ENCODE results near the gene CYP39A1.

DNA sequence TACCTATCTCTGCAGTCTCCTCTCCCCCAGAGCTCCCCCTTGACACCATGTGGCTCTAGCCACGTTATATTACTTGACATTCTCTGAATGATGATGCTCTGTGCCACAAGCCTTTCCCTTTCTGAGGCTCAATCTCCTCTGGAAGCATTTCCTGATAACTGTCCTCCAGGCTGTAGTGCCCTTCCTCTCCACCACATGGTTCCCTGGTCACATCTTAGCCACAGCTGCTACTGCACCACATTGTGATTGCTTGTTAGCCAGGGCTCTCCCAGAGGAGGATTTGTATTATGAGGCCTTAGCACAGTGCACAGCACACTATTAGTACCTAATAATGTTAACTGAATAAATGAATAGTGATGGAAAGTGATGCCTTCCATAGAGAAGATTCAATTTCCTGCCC is 97.5 kb downstream of the CYP39A1 start:
- TF ChIP-seq, protein P1, sequence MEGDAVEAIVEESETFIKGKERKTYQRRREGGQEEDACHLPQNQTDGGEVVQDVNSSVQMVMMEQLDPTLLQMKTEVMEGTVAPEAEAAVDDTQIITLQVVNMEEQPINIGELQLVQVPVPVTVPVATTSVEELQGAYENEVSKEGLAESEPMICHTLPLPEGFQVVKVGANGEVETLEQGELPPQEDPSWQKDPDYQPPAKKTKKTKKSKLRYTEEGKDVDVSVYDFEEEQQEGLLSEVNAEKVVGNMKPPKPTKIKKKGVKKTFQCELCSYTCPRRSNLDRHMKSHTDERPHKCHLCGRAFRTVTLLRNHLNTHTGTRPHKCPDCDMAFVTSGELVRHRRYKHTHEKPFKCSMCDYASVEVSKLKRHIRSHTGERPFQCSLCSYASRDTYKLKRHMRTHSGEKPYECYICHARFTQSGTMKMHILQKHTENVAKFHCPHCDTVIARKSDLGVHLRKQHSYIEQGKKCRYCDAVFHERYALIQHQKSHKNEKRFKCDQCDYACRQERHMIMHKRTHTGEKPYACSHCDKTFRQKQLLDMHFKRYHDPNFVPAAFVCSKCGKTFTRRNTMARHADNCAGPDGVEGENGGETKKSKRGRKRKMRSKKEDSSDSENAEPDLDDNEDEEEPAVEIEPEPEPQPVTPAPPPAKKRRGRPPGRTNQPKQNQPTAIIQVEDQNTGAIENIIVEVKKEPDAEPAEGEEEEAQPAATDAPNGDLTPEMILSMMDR (conservative IDR thresholded peaks at IDR 0.05; ENCODE audit: low read depth in 2 of 2), result no peak
- TF ChIP-seq JUNB (IDR thresholded peaks at IDR 0.05; ENCODE audit: unreplicated experiment) (no peak), EZH2 (IDR thresholded peaks at IDR 0.05; ENCODE audit: low read depth, unreplicated experiment) (no peak), POLR2AphosphoS5 (IDR thresholded peaks at IDR 0.05; ENCODE audit: low read depth) (no peak), CREB1 (CRISPR knock-in tag; IDR thresholded peaks at IDR 0.05; ENCODE audit: low read depth) (no peak)
- TF ChIP-seq, protein P2, sequence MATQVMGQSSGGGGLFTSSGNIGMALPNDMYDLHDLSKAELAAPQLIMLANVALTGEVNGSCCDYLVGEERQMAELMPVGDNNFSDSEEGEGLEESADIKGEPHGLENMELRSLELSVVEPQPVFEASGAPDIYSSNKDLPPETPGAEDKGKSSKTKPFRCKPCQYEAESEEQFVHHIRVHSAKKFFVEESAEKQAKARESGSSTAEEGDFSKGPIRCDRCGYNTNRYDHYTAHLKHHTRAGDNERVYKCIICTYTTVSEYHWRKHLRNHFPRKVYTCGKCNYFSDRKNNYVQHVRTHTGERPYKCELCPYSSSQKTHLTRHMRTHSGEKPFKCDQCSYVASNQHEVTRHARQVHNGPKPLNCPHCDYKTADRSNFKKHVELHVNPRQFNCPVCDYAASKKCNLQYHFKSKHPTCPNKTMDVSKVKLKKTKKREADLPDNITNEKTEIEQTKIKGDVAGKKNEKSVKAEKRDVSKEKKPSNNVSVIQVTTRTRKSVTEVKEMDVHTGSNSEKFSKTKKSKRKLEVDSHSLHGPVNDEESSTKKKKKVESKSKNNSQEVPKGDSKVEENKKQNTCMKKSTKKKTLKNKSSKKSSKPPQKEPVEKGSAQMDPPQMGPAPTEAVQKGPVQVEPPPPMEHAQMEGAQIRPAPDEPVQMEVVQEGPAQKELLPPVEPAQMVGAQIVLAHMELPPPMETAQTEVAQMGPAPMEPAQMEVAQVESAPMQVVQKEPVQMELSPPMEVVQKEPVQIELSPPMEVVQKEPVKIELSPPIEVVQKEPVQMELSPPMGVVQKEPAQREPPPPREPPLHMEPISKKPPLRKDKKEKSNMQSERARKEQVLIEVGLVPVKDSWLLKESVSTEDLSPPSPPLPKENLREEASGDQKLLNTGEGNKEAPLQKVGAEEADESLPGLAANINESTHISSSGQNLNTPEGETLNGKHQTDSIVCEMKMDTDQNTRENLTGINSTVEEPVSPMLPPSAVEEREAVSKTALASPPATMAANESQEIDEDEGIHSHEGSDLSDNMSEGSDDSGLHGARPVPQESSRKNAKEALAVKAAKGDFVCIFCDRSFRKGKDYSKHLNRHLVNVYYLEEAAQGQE (IDR thresholded peaks at IDR 0.05; ENCODE audit: unreplicated experiment), result no peak
- TF ChIP-seq, protein P3, sequence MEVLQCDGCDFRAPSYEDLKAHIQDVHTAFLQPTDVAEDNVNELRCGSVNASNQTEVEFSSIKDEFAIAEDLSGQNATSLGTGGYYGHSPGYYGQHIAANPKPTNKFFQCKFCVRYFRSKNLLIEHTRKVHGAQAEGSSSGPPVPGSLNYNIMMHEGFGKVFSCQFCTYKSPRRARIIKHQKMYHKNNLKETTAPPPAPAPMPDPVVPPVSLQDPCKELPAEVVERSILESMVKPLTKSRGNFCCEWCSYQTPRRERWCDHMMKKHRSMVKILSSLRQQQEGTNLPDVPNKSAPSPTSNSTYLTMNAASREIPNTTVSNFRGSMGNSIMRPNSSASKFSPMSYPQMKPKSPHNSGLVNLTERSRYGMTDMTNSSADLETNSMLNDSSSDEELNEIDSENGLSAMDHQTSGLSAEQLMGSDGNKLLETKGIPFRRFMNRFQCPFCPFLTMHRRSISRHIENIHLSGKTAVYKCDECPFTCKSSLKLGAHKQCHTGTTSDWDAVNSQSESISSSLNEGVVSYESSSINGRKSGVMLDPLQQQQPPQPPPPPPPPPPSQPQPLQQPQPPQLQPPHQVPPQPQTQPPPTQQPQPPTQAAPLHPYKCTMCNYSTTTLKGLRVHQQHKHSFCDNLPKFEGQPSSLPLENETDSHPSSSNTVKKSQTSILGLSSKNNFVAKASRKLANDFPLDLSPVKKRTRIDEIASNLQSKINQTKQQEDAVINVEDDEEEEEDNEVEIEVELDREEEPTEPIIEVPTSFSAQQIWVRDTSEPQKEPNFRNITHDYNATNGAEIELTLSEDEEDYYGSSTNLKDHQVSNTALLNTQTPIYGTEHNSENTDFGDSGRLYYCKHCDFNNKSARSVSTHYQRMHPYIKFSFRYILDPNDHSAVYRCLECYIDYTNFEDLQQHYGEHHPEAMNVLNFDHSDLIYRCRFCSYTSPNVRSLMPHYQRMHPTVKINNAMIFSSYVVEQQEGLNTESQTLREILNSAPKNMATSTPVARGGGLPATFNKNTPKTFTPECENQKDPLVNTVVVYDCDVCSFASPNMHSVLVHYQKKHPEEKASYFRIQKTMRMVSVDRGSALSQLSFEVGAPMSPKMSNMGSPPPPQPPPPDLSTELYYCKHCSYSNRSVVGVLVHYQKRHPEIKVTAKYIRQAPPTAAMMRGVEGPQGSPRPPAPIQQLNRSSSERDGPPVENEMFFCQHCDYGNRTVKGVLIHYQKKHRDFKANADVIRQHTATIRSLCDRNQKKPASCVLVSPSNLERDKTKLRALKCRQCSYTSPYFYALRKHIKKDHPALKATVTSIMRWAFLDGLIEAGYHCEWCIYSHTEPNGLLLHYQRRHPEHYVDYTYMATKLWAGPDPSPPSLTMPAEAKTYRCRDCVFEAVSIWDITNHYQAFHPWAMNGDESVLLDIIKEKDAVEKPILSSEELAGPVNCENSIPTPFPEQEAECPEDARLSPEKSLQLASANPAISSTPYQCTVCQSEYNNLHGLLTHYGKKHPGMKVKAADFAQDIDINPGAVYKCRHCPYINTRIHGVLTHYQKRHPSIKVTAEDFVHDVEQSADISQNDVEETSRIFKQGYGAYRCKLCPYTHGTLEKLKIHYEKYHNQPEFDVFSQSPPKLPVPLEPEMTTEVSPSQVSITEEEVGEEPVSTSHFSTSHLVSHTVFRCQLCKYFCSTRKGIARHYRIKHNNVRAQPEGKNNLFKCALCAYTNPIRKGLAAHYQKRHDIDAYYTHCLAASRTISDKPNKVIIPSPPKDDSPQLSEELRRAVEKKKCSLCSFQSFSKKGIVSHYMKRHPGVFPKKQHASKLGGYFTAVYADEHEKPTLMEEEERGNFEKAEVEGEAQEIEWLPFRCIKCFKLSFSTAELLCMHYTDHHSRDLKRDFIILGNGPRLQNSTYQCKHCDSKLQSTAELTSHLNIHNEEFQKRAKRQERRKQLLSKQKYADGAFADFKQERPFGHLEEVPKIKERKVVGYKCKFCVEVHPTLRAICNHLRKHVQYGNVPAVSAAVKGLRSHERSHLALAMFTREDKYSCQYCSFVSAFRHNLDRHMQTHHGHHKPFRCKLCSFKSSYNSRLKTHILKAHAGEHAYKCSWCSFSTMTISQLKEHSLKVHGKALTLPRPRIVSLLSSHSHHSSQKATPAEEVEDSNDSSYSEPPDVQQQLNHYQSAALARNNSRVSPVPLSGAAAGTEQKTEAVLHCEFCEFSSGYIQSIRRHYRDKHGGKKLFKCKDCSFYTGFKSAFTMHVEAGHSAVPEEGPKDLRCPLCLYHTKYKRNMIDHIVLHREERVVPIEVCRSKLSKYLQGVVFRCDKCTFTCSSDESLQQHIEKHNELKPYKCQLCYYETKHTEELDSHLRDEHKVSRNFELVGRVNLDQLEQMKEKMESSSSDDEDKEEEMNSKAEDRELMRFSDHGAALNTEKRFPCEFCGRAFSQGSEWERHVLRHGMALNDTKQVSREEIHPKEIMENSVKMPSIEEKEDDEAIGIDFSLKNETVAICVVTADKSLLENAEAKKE (CRISPR knock-in tag; IDR thresholded peaks at IDR 0.05), result no peak
